ENCODE measurements around the gene PKD2L2.
"Not testable (repeated sequence)": the region's sequence is repeated elsewhere in the genome, so short reads cannot be mapped to it uniquely, and the experiment has no call there.

PKD2L2 gene

GRCh38 chr5:137960141-137960540 is 70.9 kb downstream of the PKD2L2 start:
- no peak for DNase-seq

- no peak for DNase-seq
Observed at GRCh38 chr5:137960819-137961218, 71.6 kb downstream of the PKD2L2 start.

- not testable (repeated sequence) for DNase-seq
Observed at GRCh38 chr5:137970384-137970783, 81.1 kb downstream of the PKD2L2 start.

- no peak for DNase-seq
Observed at GRCh38 chr5:137975208-137975607, 86.0 kb downstream of the PKD2L2 start.

GRCh38 chr5:137989419-137989818 is 100.2 kb downstream of the PKD2L2 start:
- DNase-seq = no peak
